Common myeloid progenitor, CD34-positive (primary cell): ENCODE data around the gene INPP4B.
A peak's percentile ranks its signal among the peaks of the same experiment; 100 is the strongest.

Source experiments
- CTCF ChIA-PET: fragments of 350-600 bp; sonication (Branson Sonifier 250); formaldehyde crosslinking; loops from one replicate; lab custom pipeline; 2021; ENCODE audit warnings: antibody characterized with exemption; lab: Charles Lee
- POLR2A ChIA-PET: fragments of 350-600 bp; sonication (Branson Sonifier 250); formaldehyde crosslinking; loops from one replicate; lab custom pipeline; 2021; ENCODE audit warnings: antibody characterized with exemption; lab: Charles Lee
- DNase-seq, 3 donors: peaks; one replicate each; pipeline versions ENCODE4 v3.0.0 to v3.0.0-alpha.2; 2013
- H3K27ac ChIP-seq, 2 experiments: 1 replicate in 1 of 2; 2 replicates in 1 of 2; pipeline ENCODE4 v1.7.0; 2013; ENCODE audit warnings: inconsistent platforms in 2 of 2, low read length in 2 of 2, mild to moderate bottlenecking in 2 of 2, low read depth in 1 of 2, moderate library complexity in 1 of 2; ENCODE audit not compliant: severe bottlenecking in 2 of 2, insufficient read depth in 1 of 2, poor library complexity in 1 of 2
- H3K27me3 ChIP-seq, 5 experiments: replicated peaks in 2 of 5; 1 replicate in 3 of 5; 2 replicates in 2 of 5; pipeline versions ENCODE4 v1.6.1 to v1.7.0; 2013; ENCODE audit warnings: low read length in 4 of 5, mild to moderate bottlenecking in 2 of 5, moderate library complexity in 2 of 5, inconsistent platforms in 1 of 5; ENCODE audit not compliant: insufficient read depth in 5 of 5, control insufficient read depth in 4 of 5
- H3K36me3 ChIP-seq, 4 experiments: 1 replicate in 2 of 4; 2 replicates in 2 of 4; pipeline versions ENCODE4 v1.6.1 to v1.7.0; 2013; ENCODE audit warnings: low read length in 3 of 4, control low read depth in 1 of 4, mild to moderate bottlenecking in 1 of 4; ENCODE audit not compliant: control insufficient read depth in 4 of 4, insufficient read depth in 4 of 4
- H3K4me1 ChIP-seq, 4 experiments: 1 replicate in 3 of 4; 2 replicates in 1 of 4; pipeline versions ENCODE4 v1.6.1 to v1.7.1; 2013; ENCODE audit warnings: low read length in 3 of 4, mild to moderate bottlenecking in 3 of 4, control low read depth in 1 of 4, inconsistent platforms in 1 of 4, moderate library complexity in 1 of 4; ENCODE audit not compliant: control insufficient read depth in 4 of 4, insufficient read depth in 4 of 4; ENCODE audit errors: control extremely low read depth in 1 of 4
- H3K4me3 ChIP-seq, 7 experiments: 1 replicate in 4 of 7; 2 replicates in 3 of 7; pipeline versions ENCODE4 v1.5.1 to v1.7.0; 2013; ENCODE audit warnings: mild to moderate bottlenecking in 7 of 7, low read length in 6 of 7, moderate library complexity in 6 of 7, inconsistent platforms in 2 of 7, low read depth in 2 of 7, control low read depth in 1 of 7; ENCODE audit not compliant: insufficient read depth in 4 of 7, control insufficient read depth in 1 of 7; ENCODE audit errors: extremely low read depth in 1 of 7
- H3K9me3 ChIP-seq, 5 experiments: 1 replicate in 4 of 5; 2 replicates in 1 of 5; pipeline versions ENCODE4 v1.6.1 to v1.7.1; 2013; ENCODE audit warnings: low read length in 4 of 5, mild to moderate bottlenecking in 2 of 5, inconsistent platforms in 1 of 5, low read depth in 1 of 5, moderate library complexity in 1 of 5; ENCODE audit not compliant: control insufficient read depth in 4 of 5, insufficient read depth in 2 of 5; ENCODE audit errors: control extremely low read depth in 1 of 5
- WGBS: methylation state at CpG from one replicate; pipeline ENCODE4 v1.1.5; 2013; ENCODE audit not compliant: insufficient coverage; 5-methylcytosine and 5-hydroxymethylcytosine counted together

Gene INPP4B

GRCh38 chr4:142104041-142104440 is 742.1 kb downstream of the INPP4B start:
- no CpG with 5 or more reads among the region's 4 CpGs for WGBS
- POLR2A ChIA-PET, result no interaction called here

GRCh38 chr4:142101401-142101800 is 744.7 kb downstream of the INPP4B start:
- ChIA-PET CTCF (no interaction called here), POLR2A (no interaction called here)
- no peaks in the 10 kb centered on the region for H3K9me3 ChIP-seq
- peaks cover 3 to 19% (median 8%) of the 10 kb centered on the region in 4 experiments for H3K4me1 ChIP-seq
- no peaks in the 10 kb centered on the region for H3K27me3 ChIP-seq
- no peak for DNase-seq
- no peak overlapping the region for H3K4me3 ChIP-seq
- WGBS, result no CpG with 5 or more reads among the region's 1 CpG
- no peak overlapping the region for H3K27ac ChIP-seq
- H3K36me3 ChIP-seq, result peaks cover 0 to 6% (median 2%) of the 10 kb centered on the region in 4 experiments

More at GRCh38 chr4:142104041-142104440, 742.1 kb downstream of the INPP4B start:
- CTCF ChIA-PET, result no interaction called here
- Histone ChIP-seq H3K27me3 (no peaks in the 10 kb centered on the region), H3K27ac (peak overlapping the region; percentile 71 to 82), H3K36me3 (peaks cover 5 to 15% (median 5%) of the 10 kb centered on the region in 4 experiments), H3K4me3 (peak overlapping the region in 4 of 7 experiments; percentile 9 to 62 (median 41)), H3K9me3 (no peaks in the 10 kb centered on the region), H3K4me1 (peaks cover 3 to 19% (median 8%) of the 10 kb centered on the region in 4 experiments)
- peak; percentile 50 to 94 (median 88) for DNase-seq

- DNase-seq, result peak in 2 of 3 donors; percentile 21 to 33
- Histone ChIP-seq H3K27ac (no peak overlapping the region), H3K36me3 (peaks cover 0 to 6% (median 2%) of the 10 kb centered on the region in 4 experiments), H3K27me3 (no peaks in the 10 kb centered on the region), H3K9me3 (no peaks in the 10 kb centered on the region), H3K4me1 (peaks cover 3 to 19% (median 8%) of the 10 kb centered on the region in 4 experiments), H3K4me3 (no peak overlapping the region)
- ChIA-PET CTCF (interaction anchor here (0.5 kb wide), 1 partner anchor 1008 kb away, joined by 3 read pairs; no protein-coding TSS in a partner anchor), POLR2A (no interaction called here)
Measured at GRCh38 chr4:142100941-142101340, 745.2 kb downstream of the INPP4B start.

GRCh38 chr4:142098900-142099545 is 747.1 kb downstream of the INPP4B start:
- peak in 1 of 3 donors; percentile 17 for DNase-seq
- H3K4me1 ChIP-seq, result peaks cover 0 to 7% (median under 1%) of the 10 kb centered on the region in 4 experiments
- H3K36me3 ChIP-seq, result peaks cover 0 to 11% (median 6%) of the 10 kb centered on the region in 4 experiments
- H3K4me3 ChIP-seq, result no peak overlapping the region
- POLR2A ChIA-PET, result no interaction called here
- no peak overlapping the region for H3K27ac ChIP-seq
- H3K9me3 ChIP-seq, result no peaks in the 10 kb centered on the region
- CTCF ChIA-PET, result no interaction called here
- no peaks in the 10 kb centered on the region for H3K27me3 ChIP-seq
- WGBS, result no CpG with 5 or more reads among the region's 1 CpG

- Histone ChIP-seq H3K4me1 (peaks cover 0 to under 1% (median 0%) of the 10 kb centered on the region in 4 experiments), H3K36me3 (peaks cover 0 to 12% (median 6%) of the 10 kb centered on the region in 4 experiments), H3K27ac (no peak overlapping the region), H3K27me3 (no peaks in the 10 kb centered on the region), H3K9me3 (no peaks in the 10 kb centered on the region), H3K4me3 (no peak overlapping the region)
- CTCF ChIA-PET, result no interaction called here
- POLR2A ChIA-PET, result no interaction called here
- WGBS, result 100% methylated on average over 1 of the region's 3 CpGs
- no peak for DNase-seq
Measured at GRCh38 chr4:142098380-142098779, 747.7 kb downstream of the INPP4B start.

GRCh38 chr4:142097015-142097414 is 749.1 kb downstream of the INPP4B start:
- peaks cover 0 to 12% (median 9%) of the 10 kb centered on the region in 4 experiments for H3K36me3 ChIP-seq
- H3K4me3 ChIP-seq, result no peak overlapping the region
- WGBS, result 100% methylated on average over 1 of the region's 3 CpGs
- no peaks in the 10 kb centered on the region for H3K27me3 ChIP-seq
- DNase-seq, result no peak
- ChIA-PET CTCF (no interaction called here), POLR2A (no interaction called here)
- H3K4me1 ChIP-seq, result no peaks in the 10 kb centered on the region
- no peaks in the 10 kb centered on the region for H3K9me3 ChIP-seq
- H3K27ac ChIP-seq, result no peak overlapping the region

- H3K4me1 ChIP-seq, result no peaks in the 10 kb centered on the region
- WGBS, result no CpG with 5 or more reads among the region's 3 CpGs
- ChIA-PET POLR2A (no interaction called here), CTCF (no interaction called here)
- H3K9me3 ChIP-seq, result no peaks in the 10 kb centered on the region
- peak in 1 of 3 donors; percentile 16 for DNase-seq
- no peaks in the 10 kb centered on the region for H3K27me3 ChIP-seq
- peaks cover 0 to 11% (median 9%) of the 10 kb centered on the region in 4 experiments for H3K36me3 ChIP-seq
- H3K4me3 ChIP-seq, result no peak overlapping the region
- no peak overlapping the region for H3K27ac ChIP-seq
Measured at GRCh38 chr4:142095886-142096605, 750.1 kb downstream of the INPP4B start.
